Nephron (organoid): ENCODE results near the gene ARPC2.

Experiments
- H3K27ac Mint-ChIP-seq, 3 experiments: 2 replicates each; pipeline ENCODE4 v1.8.0; 2020; ENCODE audit warnings: mixed read lengths in 3 of 3, mild to moderate bottlenecking in 2 of 3, moderate library complexity in 1 of 3
- H3K27me3 Mint-ChIP-seq: 2 replicates; pipeline ENCODE4 v1.8.0; 2021; ENCODE audit warnings: low read depth, mild to moderate bottlenecking, moderate library complexity, mixed read lengths
- H3K36me3 Mint-ChIP-seq: 2 replicates; pipeline ENCODE4 v1.8.0; 2020; ENCODE audit warnings: low read depth, mixed read lengths
- H3K4me1 Mint-ChIP-seq: 2 replicates; pipeline ENCODE4 v1.8.0; 2020; ENCODE audit warnings: mixed read lengths
- H3K4me3 Mint-ChIP-seq, 3 experiments: 2 replicates each; pipeline ENCODE4 v1.8.0; 2020; ENCODE audit warnings: mild to moderate bottlenecking in 3 of 3, mixed read lengths in 3 of 3, moderate library complexity in 2 of 3
- H3K9me3 Mint-ChIP-seq: 2 replicates; pipeline ENCODE4 v1.8.0; 2020; ENCODE audit warnings: mixed read lengths
- CTCF ChIP-seq, 3 experiments: fragments of 200-600 bp; sonication (generic); IDR thresholded peaks; one replicate each; pipeline ENCODE4 v1.5.0; 2021; ENCODE audit warnings: antibody characterized with exemption in 3 of 3; ENCODE audit not compliant: unreplicated experiment in 3 of 3

Gene ARPC2

GRCh38 chr2:218282173-218282991, 65.4 kb downstream of the ARPC2 start:
- H3K9me3 Mint-ChIP-seq, result no peaks in the 10 kb centered on the region
- peaks cover 2% of the 10 kb centered on the region for H3K36me3 Mint-ChIP-seq
- H3K27ac Mint-ChIP-seq, result peak overlapping the region; percentile 61 to 75 (median 71)
- no peaks in the 10 kb centered on the region for H3K27me3 Mint-ChIP-seq
- H3K4me1 Mint-ChIP-seq, result peaks cover 44% of the 10 kb centered on the region
- TF ChIP-seq CTCF (IDR thresholded peaks at IDR 0.05; ENCODE audit: unreplicated experiment in 3 of 3), result no peak
- peak overlapping the region in 1 of 3 experiments; percentile 48 for H3K4me3 Mint-ChIP-seq

- Mint-ChIP-seq H3K4me1 (peaks cover 51% of the 10 kb centered on the region), H3K36me3 (no peaks in the 10 kb centered on the region), H3K27ac (no peak overlapping the region)
Observed at GRCh38 chr2:218284106-218284811, 67.3 kb downstream of the ARPC2 start.

DNA sequence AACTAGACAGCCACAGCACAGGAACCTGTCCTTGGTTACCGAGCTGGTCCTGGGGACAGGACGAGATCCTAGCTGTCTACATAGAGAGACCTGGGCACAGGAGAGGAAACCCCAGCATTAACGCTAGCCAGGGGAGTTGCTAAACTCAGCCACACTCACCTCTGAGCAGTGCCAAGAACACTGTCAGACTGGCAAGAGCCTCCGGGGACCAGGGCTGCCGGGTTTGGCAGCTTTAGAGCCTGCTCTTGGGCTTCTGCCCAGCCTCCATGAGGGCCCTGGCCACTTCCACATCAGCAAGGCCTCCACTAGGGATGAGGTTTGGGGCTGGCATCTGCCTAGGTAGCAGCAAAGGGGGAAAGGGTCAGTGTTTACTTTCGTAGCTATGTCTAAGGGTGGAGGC, 68.6 kb downstream of the ARPC2 start:
- Mint-ChIP-seq H3K27me3 (no peaks in the 10 kb centered on the region), H3K4me1 (peaks cover 62% of the 10 kb centered on the region), H3K27ac (peak overlapping the region; percentile 94 to 98 (median 97)), H3K36me3 (no peaks in the 10 kb centered on the region), H3K4me3 (peak overlapping the region; percentile 38 to 79 (median 60)), H3K9me3 (no peaks in the 10 kb centered on the region)
- no peak for TF ChIP-seq CTCF (IDR thresholded peaks at IDR 0.05; ENCODE audit: unreplicated experiment in 3 of 3)

More at GRCh38 chr2:218284106-218284811, 67.3 kb downstream of the ARPC2 start:
- Mint-ChIP-seq H3K27me3 (no peaks in the 10 kb centered on the region), H3K9me3 (no peaks in the 10 kb centered on the region), H3K4me3 (no peak overlapping the region)
- no peak for TF ChIP-seq CTCF (IDR thresholded peaks at IDR 0.05; ENCODE audit: unreplicated experiment in 3 of 3)

- TF ChIP-seq CTCF (IDR thresholded peaks at IDR 0.05; ENCODE audit: unreplicated experiment in 3 of 3), result no peak
- H3K27ac Mint-ChIP-seq, result peak overlapping the region; percentile 94 to 98 (median 97)
- no peaks in the 10 kb centered on the region for H3K9me3 Mint-ChIP-seq
- peak overlapping the region; percentile 72 to 79 (median 75) for H3K4me3 Mint-ChIP-seq
- peaks cover 67% of the 10 kb centered on the region for H3K4me1 Mint-ChIP-seq
- no peaks in the 10 kb centered on the region for H3K36me3 Mint-ChIP-seq
- no peaks in the 10 kb centered on the region for H3K27me3 Mint-ChIP-seq
Observed at GRCh38 chr2:218286570-218287459, 69.8 kb downstream of the ARPC2 start.

GRCh38 chr2:218289639-218290315, 72.8 kb downstream of the ARPC2 start:
- Mint-ChIP-seq H3K36me3 (no peaks in the 10 kb centered on the region), H3K27ac (peak overlapping the region; percentile 82 to 94 (median 94)), H3K27me3 (no peaks in the 10 kb centered on the region), H3K4me1 (peaks cover 70% of the 10 kb centered on the region), H3K4me3 (peak overlapping the region; percentile 66 to 84 (median 76)), H3K9me3 (no peaks in the 10 kb centered on the region)
- no peak for TF ChIP-seq CTCF (IDR thresholded peaks at IDR 0.05; ENCODE audit: unreplicated experiment in 3 of 3)
